Activated T-cell treated with anti-CD3 and anti-CD28 coated beads, Interleukin-2, amount 50 U/mL, for 4 hours (primary cell): ENCODE measurements around the gene CUL1. TPM values are rescaled to one million over a fixed set of nuclear protein-coding genes. Genes with fewer than 3 reads are reported as not detected.
A peak's percentile ranks its signal among the peaks of the same experiment; 100 is the strongest.
"Not testable (repeated sequence)": the region's sequence is repeated elsewhere in the genome, so short reads cannot be mapped to it uniquely, and the experiment has no call there.

Experiments
- ATAC-seq, 2 donors: fragments of 200-7000 bp; cut with Tn5 transposase; one replicate each; pipeline ENCODE4 v1.10.0; 2021
- DNase-seq: peaks from one replicate; pipeline ENCODE4 v3.0.0-alpha.2; 2020
- H3K27me3 Mint-ChIP-seq: one replicate; pipeline ENCODE4 v1.8.0; 2021; ENCODE audit warnings: low read depth, mixed read lengths
- H3K36me3 Mint-ChIP-seq: one replicate; pipeline ENCODE4 v1.8.0; 2022; ENCODE audit warnings: mixed read lengths; ENCODE audit not compliant: insufficient read depth
- H3K4me1 Mint-ChIP-seq: one replicate; pipeline ENCODE4 v1.8.0; 2021; ENCODE audit warnings: low read depth, mixed read lengths
- H3K4me3 Mint-ChIP-seq: one replicate; pipeline ENCODE4 v1.8.0; 2021; ENCODE audit warnings: mild to moderate bottlenecking, moderate library complexity, mixed read lengths
- H3K9me3 Mint-ChIP-seq: one replicate; pipeline ENCODE4 v1.8.0; 2021; ENCODE audit warnings: mixed read lengths
- total RNA-seq, 3 donors: library from RNA; stranded (reverse); gene quantifications; one replicate each; pipeline ENCODE4 v1.2.1, GENCODE V29; 2021

CUL1 gene
- total RNA-seq, 3 donors from 2014 or later, result 75.2 to 83.7 (median 75.4) TPM

GRCh38 chr7:148702876-148703670 is 4.4 kb downstream of the CUL1 start:
- ATAC-seq (no peak), DNase-seq (no peak)
- peak overlapping the region; percentile 57 for H3K4me3 Mint-ChIP-seq
- H3K27me3 Mint-ChIP-seq, result no peaks in the 10 kb centered on the region
- H3K9me3 Mint-ChIP-seq, result no peaks in the 10 kb centered on the region
- H3K36me3 Mint-ChIP-seq, result peaks cover 6% of the 10 kb centered on the region
- peaks cover 70% of the 10 kb centered on the region for H3K4me1 Mint-ChIP-seq

GRCh38 chr7:148703671-148703962 is 4.9 kb downstream of the CUL1 start:
- DNase-seq, ATAC-seq, H3K9me3 Mint-ChIP-seq: not testable (repeated sequence)

GRCh38 chr7:148704189-148704588 is 5.5 kb downstream of the CUL1 start:
- H3K4me3 Mint-ChIP-seq, result no peak overlapping the region
- no peaks in the 10 kb centered on the region for H3K9me3 Mint-ChIP-seq
- H3K36me3 Mint-ChIP-seq, result peaks cover 6% of the 10 kb centered on the region
- no peak for ATAC-seq
- no peaks in the 10 kb centered on the region for H3K27me3 Mint-ChIP-seq
- H3K4me1 Mint-ChIP-seq, result peaks cover 81% of the 10 kb centered on the region
- no peak for DNase-seq

More at GRCh38 chr7:148703671-148703962, 4.9 kb downstream of the CUL1 start:
- not testable (repeated sequence) for H3K36me3 Mint-ChIP-seq, H3K4me3 Mint-ChIP-seq, H3K27me3 Mint-ChIP-seq
- peaks cover 76% of the 10 kb centered on the region for H3K4me1 Mint-ChIP-seq

GRCh38 chr7:148704970-148705369 is 6.3 kb downstream of the CUL1 start:
- no peak overlapping the region for H3K4me3 Mint-ChIP-seq
- peaks cover 82% of the 10 kb centered on the region for H3K4me1 Mint-ChIP-seq
- ATAC-seq (no peak), DNase-seq (no peak)
- H3K27me3 Mint-ChIP-seq, result no peaks in the 10 kb centered on the region
- H3K36me3 Mint-ChIP-seq, result peaks cover 6% of the 10 kb centered on the region
- H3K9me3 Mint-ChIP-seq, result no peaks in the 10 kb centered on the region

GRCh38 chr7:148706368-148706767 is 7.7 kb downstream of the CUL1 start:
- DNase-seq (no peak), ATAC-seq (no peak)
- Mint-ChIP-seq H3K9me3 (no peaks in the 10 kb centered on the region), H3K4me3 (no peak overlapping the region), H3K4me1 (peaks cover 77% of the 10 kb centered on the region), H3K36me3 (peaks cover 3% of the 10 kb centered on the region), H3K27me3 (no peaks in the 10 kb centered on the region)

- Mint-ChIP-seq H3K27me3 (no peaks in the 10 kb centered on the region), H3K9me3 (no peaks in the 10 kb centered on the region), H3K4me3 (no peak overlapping the region), H3K36me3 (peaks cover 3% of the 10 kb centered on the region), H3K4me1 (peaks cover 77% of the 10 kb centered on the region)
- DNase-seq, result no peak
- ATAC-seq, result peak in 1 of 2 donors; percentile 30
These were observed 9.6 kb downstream of the CUL1 start for GRCh38 chr7:148708026-148708885.

GRCh38 chr7:148709014-148709413 is 10.3 kb downstream of the CUL1 start:
- DNase-seq, result no peak
- no peak overlapping the region for H3K4me3 Mint-ChIP-seq
- no peak for ATAC-seq
- H3K9me3 Mint-ChIP-seq, result no peaks in the 10 kb centered on the region
- H3K4me1 Mint-ChIP-seq, result peaks cover 76% of the 10 kb centered on the region
- no peaks in the 10 kb centered on the region for H3K27me3 Mint-ChIP-seq
- H3K36me3 Mint-ChIP-seq, result peaks cover 3% of the 10 kb centered on the region

- not testable (repeated sequence) for H3K36me3 Mint-ChIP-seq, H3K27me3 Mint-ChIP-seq, H3K4me3 Mint-ChIP-seq, DNase-seq, H3K9me3 Mint-ChIP-seq, ATAC-seq
- peaks cover 78% of the 10 kb centered on the region for H3K4me1 Mint-ChIP-seq
These were observed 11.7 kb downstream of the CUL1 start for GRCh38 chr7:148710426-148710825.

GRCh38 chr7:148711191-148712102 is 12.7 kb downstream of the CUL1 start:
- no peak for DNase-seq
- H3K36me3 Mint-ChIP-seq, result peaks cover 15% of the 10 kb centered on the region
- no peak for ATAC-seq
- peaks cover 79% of the 10 kb centered on the region for H3K4me1 Mint-ChIP-seq
- H3K9me3 Mint-ChIP-seq, result no peaks in the 10 kb centered on the region
- H3K27me3 Mint-ChIP-seq, result no peaks in the 10 kb centered on the region
- H3K4me3 Mint-ChIP-seq, result no peak overlapping the region

GRCh38 chr7:148712678-148713329 is 14.1 kb downstream of the CUL1 start:
- H3K4me1 Mint-ChIP-seq, result peaks cover 84% of the 10 kb centered on the region
- DNase-seq, result no peak
- H3K27me3 Mint-ChIP-seq, result no peaks in the 10 kb centered on the region
- H3K4me3 Mint-ChIP-seq, result peak overlapping the region; percentile 3
- no peaks in the 10 kb centered on the region for H3K9me3 Mint-ChIP-seq
- peak; percentile 34 to 57 for ATAC-seq
- H3K36me3 Mint-ChIP-seq, result peaks cover 19% of the 10 kb centered on the region

- ATAC-seq (peak in 1 of 2 donors; percentile 25), DNase-seq (no peak)
- Mint-ChIP-seq H3K9me3 (no peaks in the 10 kb centered on the region), H3K27me3 (no peaks in the 10 kb centered on the region), H3K4me3 (no peak overlapping the region), H3K4me1 (peaks cover 86% of the 10 kb centered on the region), H3K36me3 (peaks cover 22% of the 10 kb centered on the region)
These were observed 15.8 kb downstream of the CUL1 start for GRCh38 chr7:148714498-148714897.

- Mint-ChIP-seq H3K4me1 (peaks cover 91% of the 10 kb centered on the region), H3K36me3 (peaks cover 22% of the 10 kb centered on the region), H3K9me3 (no peaks in the 10 kb centered on the region), H3K27me3 (no peaks in the 10 kb centered on the region), H3K4me3 (no peak overlapping the region)
- ATAC-seq (peak in 1 of 2 donors; percentile 32), DNase-seq (no peak)
These were observed 16.3 kb downstream of the CUL1 start for GRCh38 chr7:148715027-148715426.

GRCh38 chr7:148717266-148717793 is 18.6 kb downstream of the CUL1 start:
- no peak for ATAC-seq

More at GRCh38 chr7:148717266-148717793, 18.6 kb downstream of the CUL1 start:
- no peak for DNase-seq
- Mint-ChIP-seq H3K27me3 (no peaks in the 10 kb centered on the region), H3K9me3 (no peaks in the 10 kb centered on the region), H3K4me3 (no peak overlapping the region), H3K4me1 (peaks cover 94% of the 10 kb centered on the region), H3K36me3 (peaks cover 28% of the 10 kb centered on the region)
